Effector memory CD4-positive, alpha-beta T cell (primary cell): ENCODE results near the gene FAF1.

Experiments used
- DNase-seq, 3 donors: peaks; one replicate each; pipeline ENCODE4 v3.0.0-alpha.2; 2020
- H3K27ac ChIP-seq: 2 replicates; pipeline ENCODE4 v1.7.0; 2013; ENCODE audit warnings: mild to moderate bottlenecking, low read length, moderate library complexity; ENCODE audit not compliant: insufficient read depth, poor library complexity, severe bottlenecking
- H3K27me3 ChIP-seq: replicated peaks from 2 replicates; pipeline ENCODE4 v1.7.0; 2013; ENCODE audit warnings: mild to moderate bottlenecking, low read length; ENCODE audit not compliant: insufficient read depth, control insufficient read depth, poor library complexity, severe bottlenecking
- H3K36me3 ChIP-seq: 2 replicates; pipeline ENCODE4 v1.7.0; 2013; ENCODE audit warnings: mild to moderate bottlenecking, low read length, moderate library complexity; ENCODE audit not compliant: control insufficient read depth, insufficient read depth
- H3K4me1 ChIP-seq: 2 replicates; pipeline ENCODE4 v1.7.0; 2013; ENCODE audit warnings: low read length, mild to moderate bottlenecking; ENCODE audit not compliant: control insufficient read depth, insufficient read depth, poor library complexity, severe bottlenecking
- H3K4me3 ChIP-seq: 2 replicates; pipeline ENCODE4 v1.7.0; 2013; ENCODE audit warnings: low read length, low read depth, mild to moderate bottlenecking; ENCODE audit not compliant: insufficient read depth, poor library complexity, severe bottlenecking
- H3K9me3 ChIP-seq: 2 replicates; pipeline ENCODE4 v1.7.0; 2013; ENCODE audit warnings: mild to moderate bottlenecking, low read length, moderate library complexity; ENCODE audit not compliant: control insufficient read depth

The FAF1 gene

GRCh38 chr1:50420689-50421365 lies 539.2 kb downstream of the FAF1 start:
- no peak overlapping the region for H3K27ac ChIP-seq
- H3K36me3 ChIP-seq = no peaks in the 10 kb centered on the region
- H3K4me1 ChIP-seq = peaks cover 35% of the 10 kb centered on the region
- no peak for DNase-seq
- H3K4me3 ChIP-seq = no peak overlapping the region
- peaks cover 63% of the 10 kb centered on the region for H3K27me3 ChIP-seq
- H3K9me3 ChIP-seq = no peaks in the 10 kb centered on the region

DNA sequence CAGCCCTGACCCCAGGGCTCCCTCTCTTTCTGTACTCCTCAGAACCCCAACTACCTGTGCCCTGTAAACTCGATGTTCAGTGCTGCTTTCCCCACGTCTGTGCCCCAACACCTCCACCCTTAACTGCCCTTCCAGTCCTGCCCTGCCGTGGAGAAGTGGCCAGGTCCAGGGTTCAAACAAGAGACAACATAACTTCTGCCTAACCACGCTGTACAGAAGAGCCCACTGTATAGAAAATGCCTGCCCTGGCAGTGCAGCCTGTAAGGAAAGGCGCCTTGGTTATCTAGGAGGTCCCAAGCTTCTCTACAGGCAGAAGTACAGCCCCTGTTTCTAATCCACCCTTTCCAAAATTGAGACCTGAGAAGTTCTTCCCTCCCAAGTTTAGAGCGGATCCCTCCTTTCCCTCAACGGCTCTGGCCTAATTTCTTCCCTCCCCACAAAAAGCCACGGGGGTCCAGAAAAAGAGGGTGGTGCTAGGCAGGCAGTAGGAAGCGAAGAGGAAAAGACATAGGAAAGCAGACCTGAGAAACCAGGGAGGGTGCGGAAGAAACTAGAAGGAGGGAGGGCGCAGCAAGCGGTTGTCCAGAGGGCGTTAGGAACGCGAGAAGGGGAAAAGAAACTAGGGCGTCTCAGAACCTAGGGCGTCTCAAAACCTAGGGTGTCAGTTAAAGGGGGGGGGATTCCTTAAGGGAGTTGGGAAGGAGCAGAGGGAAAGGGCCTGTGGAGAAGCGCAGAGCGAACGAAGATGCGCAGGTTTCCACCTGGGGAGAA lies 540.0 kb downstream of the FAF1 start:
- H3K4me1 ChIP-seq = peaks cover 31% of the 10 kb centered on the region
- DNase-seq = no peak
- no peak overlapping the region for H3K4me3 ChIP-seq
- no peaks in the 10 kb centered on the region for H3K9me3 ChIP-seq
- no peak overlapping the region for H3K27ac ChIP-seq
- no peaks in the 10 kb centered on the region for H3K36me3 ChIP-seq
- peaks cover 56% of the 10 kb centered on the region for H3K27me3 ChIP-seq

DNA sequence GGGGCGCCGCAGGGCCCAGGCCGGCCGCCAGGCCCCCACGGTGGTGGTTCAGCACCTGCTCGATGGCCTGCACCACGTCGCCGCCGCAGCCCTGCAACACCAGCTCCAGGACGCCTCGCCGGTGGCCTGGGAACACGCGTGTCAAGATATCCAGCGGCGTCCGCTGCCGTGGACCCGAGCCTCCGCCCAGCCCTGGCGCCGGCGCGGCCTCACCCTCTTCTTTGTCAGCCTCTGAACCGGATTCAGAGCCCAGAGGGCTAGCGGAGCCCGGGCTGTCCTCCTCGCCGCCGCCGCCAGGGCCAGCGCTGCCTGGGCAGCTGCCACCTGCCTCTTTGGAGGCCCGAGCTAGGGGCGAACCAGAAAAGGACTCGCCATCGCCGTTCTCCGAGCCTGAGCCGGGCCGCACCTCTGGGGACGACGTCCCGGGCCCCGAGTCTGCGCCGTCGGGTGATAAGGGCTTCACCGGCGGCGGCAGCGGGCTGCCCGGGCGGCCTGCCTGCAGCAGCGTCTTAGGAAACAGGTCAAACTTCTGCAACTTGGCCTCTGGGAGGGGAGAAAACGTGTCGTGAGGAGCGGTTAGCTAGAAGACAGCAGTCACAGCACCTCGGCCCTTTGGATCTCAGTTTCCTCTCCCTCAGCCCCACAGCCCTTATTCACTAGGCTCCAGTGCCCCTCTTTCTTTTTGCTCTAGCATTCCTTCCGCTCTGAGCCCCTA lies 540.7 kb downstream of the FAF1 start:
- peaks cover 49% of the 10 kb centered on the region for H3K27me3 ChIP-seq
- H3K9me3 ChIP-seq = no peaks in the 10 kb centered on the region
- no peak for DNase-seq
- no peaks in the 10 kb centered on the region for H3K36me3 ChIP-seq
- no peak overlapping the region for H3K4me3 ChIP-seq
- H3K4me1 ChIP-seq = peaks cover 24% of the 10 kb centered on the region
- no peak overlapping the region for H3K27ac ChIP-seq

DNA sequence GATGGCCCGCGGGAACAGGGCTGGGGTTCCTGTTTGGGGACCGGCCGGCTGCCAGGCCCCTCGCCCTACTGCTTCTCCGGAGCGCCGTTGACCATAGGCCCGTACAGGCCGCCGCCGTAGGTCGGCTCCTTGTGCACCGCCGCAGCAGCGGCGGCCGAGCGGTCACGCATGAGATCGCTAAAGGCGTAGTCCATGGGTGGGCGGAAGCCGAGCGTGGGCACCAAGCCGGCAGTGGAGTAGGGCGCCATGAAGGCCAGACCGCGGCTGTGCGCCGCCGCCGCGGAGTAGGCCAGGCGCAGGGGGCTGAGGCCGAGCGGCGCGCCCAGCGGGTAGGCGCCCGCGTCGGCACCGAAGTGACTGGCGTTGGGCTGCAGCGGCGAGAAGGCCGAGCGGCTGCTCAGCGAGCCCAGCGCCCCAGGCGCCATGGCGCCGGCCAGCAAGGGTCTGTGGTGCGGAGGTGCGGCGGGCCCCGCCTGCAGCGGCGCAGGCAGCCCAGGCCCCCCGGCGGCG lies 541.4 kb downstream of the FAF1 start:
- H3K9me3 ChIP-seq = no peaks in the 10 kb centered on the region
- peaks cover 45% of the 10 kb centered on the region for H3K27me3 ChIP-seq
- H3K36me3 ChIP-seq = no peaks in the 10 kb centered on the region
- H3K4me1 ChIP-seq = peaks cover 20% of the 10 kb centered on the region
- no peak overlapping the region for H3K4me3 ChIP-seq
- H3K27ac ChIP-seq = no peak overlapping the region
- DNase-seq = no peak

- H3K9me3 ChIP-seq = no peaks in the 10 kb centered on the region
- H3K4me1 ChIP-seq = peaks cover 15% of the 10 kb centered on the region
- peaks cover 39% of the 10 kb centered on the region for H3K27me3 ChIP-seq
- no peak overlapping the region for H3K4me3 ChIP-seq
- H3K27ac ChIP-seq = no peak overlapping the region
- H3K36me3 ChIP-seq = no peaks in the 10 kb centered on the region
- DNase-seq = no peak
These were observed 542.0 kb downstream of the FAF1 start for GRCh38 chr1:50417946-50418599.

DNA sequence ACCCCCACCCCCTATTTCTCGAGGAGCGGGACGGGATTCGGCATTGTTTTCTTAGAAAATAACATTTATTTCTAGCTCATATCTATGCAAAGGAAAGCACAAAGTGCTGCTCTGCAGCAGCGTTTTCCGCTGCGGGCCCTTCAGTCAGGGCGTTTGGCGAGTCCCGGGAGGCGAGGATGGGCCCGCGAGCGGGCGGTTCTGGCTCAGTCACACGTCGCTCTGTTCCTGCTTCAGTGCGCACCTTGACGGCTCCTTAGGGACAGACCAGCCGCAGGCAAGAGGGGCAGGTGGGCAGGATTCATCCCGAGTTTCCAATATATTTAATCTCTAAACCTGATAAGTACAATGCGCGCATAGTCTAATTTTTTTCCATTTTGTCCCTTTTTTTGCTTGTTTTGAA lies 542.6 kb downstream of the FAF1 start:
- peaks cover 11% of the 10 kb centered on the region for H3K4me1 ChIP-seq
- no peak for DNase-seq
- peaks cover 35% of the 10 kb centered on the region for H3K27me3 ChIP-seq
- no peak overlapping the region for H3K27ac ChIP-seq
- H3K4me3 ChIP-seq = no peak overlapping the region
- H3K9me3 ChIP-seq = no peaks in the 10 kb centered on the region
- H3K36me3 ChIP-seq = no peaks in the 10 kb centered on the region

DNA sequence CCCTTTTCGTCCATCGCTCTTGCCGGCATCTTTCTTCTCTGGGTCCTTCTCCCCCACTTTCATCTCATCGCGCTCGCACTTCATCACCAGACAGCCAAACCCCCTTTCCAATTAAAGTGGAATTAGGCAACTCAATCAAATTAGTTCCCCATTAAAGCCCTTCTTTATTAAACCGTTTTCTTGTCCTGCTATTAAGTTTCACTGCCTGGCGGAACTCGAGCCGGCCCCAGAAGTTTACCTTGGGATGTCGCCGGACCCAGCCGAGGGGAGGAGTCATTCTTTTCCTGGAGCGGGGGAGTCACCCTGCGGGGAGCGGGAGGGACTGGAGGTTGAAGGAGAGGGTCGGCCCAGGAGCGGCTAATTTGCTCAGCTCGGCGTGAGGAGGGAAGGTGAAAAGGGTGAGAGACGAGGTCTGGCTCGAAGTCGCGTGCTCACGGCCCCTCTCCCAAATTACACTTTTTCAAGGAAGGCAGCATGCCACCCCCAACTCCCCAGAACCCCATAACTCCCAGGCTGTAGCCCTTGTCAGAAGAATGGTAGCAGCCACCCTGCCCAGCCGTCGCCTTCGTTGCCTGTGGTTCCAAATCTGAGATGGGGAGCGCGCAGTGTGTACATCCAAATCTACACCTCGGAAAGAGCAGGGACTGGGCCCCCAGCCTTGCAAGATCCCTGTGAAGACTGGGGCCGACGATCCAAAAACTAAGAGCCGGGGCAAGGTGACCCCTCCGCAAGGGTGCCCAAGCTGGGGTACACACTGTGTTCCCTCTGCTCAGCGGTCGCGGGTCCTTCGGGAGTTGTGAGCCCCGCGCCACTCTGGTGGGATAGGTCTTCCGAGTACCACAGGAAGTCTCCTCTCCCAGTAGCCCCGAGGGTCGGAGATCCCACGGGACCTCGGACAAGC lies 543.3 kb downstream of the FAF1 start:
- no peak overlapping the region for H3K27ac ChIP-seq
- H3K4me3 ChIP-seq = no peak overlapping the region
- peaks cover 30% of the 10 kb centered on the region for H3K27me3 ChIP-seq

DNA sequence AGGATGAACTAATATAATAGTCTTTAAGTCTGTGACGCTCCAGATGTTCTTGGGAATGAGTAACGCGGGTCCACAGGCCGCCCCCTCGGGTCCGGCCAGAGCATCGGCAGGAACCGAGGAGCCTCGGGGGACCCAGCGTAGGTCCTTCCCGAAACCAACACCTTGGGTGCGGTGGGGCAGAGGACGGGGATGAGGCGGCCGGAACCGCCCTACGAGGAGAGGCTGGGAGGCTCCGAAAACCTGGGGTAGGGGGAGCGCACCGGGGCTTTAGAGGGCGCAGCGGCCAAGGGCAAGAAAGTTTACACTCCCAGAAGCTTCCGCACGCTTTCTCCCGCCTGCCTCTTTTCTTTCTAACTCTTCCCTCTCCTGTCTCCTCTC lies 543.9 kb downstream of the FAF1 start:
- Histone ChIP-seq H3K36me3 (no peaks in the 10 kb centered on the region), H3K4me1 (peaks cover 10% of the 10 kb centered on the region), H3K27me3 (peaks cover 30% of the 10 kb centered on the region), H3K27ac (no peak overlapping the region), H3K9me3 (no peaks in the 10 kb centered on the region), H3K4me3 (no peak overlapping the region)
- no peak for DNase-seq

More for the DNA sequence above, 543.3 kb downstream of the FAF1 start:
- peaks cover 11% of the 10 kb centered on the region for H3K4me1 ChIP-seq
- no peaks in the 10 kb centered on the region for H3K9me3 ChIP-seq
- no peaks in the 10 kb centered on the region for H3K36me3 ChIP-seq
- DNase-seq = no peak
